WI38 (cell line): Measurements from ENCODE around the gene SLC6A18.
"Not testable (repeated sequence)": the region's sequence is repeated elsewhere in the genome, so short reads cannot be mapped to it uniquely, and the experiment has no call there.

Experiments used
- H3K4me3 ChIP-seq: 2 replicates; pipeline ENCODE4 v1.5.1; 2011; ENCODE audit warnings: low read depth, mild to moderate bottlenecking, control low read depth, low read length
- CTCF ChIP-seq: IDR thresholded peaks from 2 replicates; pipeline ENCODE4 v1.5.1; 2012; ENCODE audit warnings: low read depth, mild to moderate bottlenecking, control low read depth, low read length

SLC6A18 gene

GRCh38 chr5:1261643-1262042 lies 36.5 kb downstream of the SLC6A18 start:
- no peak overlapping the region for H3K4me3 ChIP-seq
- no peak for TF ChIP-seq CTCF

GRCh38 chr5:1262381-1262780 lies 37.2 kb downstream of the SLC6A18 start:
- no peak for TF ChIP-seq CTCF
- H3K4me3 ChIP-seq = no peak overlapping the region

- H3K4me3 ChIP-seq = peak overlapping the region; percentile 57
- no peak for TF ChIP-seq CTCF
Measured at GRCh38 chr5:1264211-1264610, 39.0 kb downstream of the SLC6A18 start.

GRCh38 chr5:1265026-1265425 lies 39.8 kb downstream of the SLC6A18 start:
- H3K4me3 ChIP-seq = no peak overlapping the region
- TF ChIP-seq CTCF = no peak

- TF ChIP-seq CTCF = no peak
- peak overlapping the region; percentile 48 for H3K4me3 ChIP-seq
Measured at GRCh38 chr5:1265461-1266455, 40.6 kb downstream of the SLC6A18 start.

- no peak overlapping the region for H3K4me3 ChIP-seq
- no peak for TF ChIP-seq CTCF
Measured at GRCh38 chr5:1266791-1267190, 41.6 kb downstream of the SLC6A18 start.

GRCh38 chr5:1267464-1267863 lies 42.3 kb downstream of the SLC6A18 start:
- not testable (repeated sequence) for H3K4me3 ChIP-seq
